Measurements from ENCODE around the gene CRYL1. TPM values are rescaled to one million over a fixed set of nuclear protein-coding genes. Genes with fewer than 3 reads are reported as not detected.

The CRYL1 gene
- total and polyA plus RNA-seq, 2 of the 8 experiments (the other 6 are each of a cell fraction or from before 2014, with no cell fraction given): 1.9 to 6.4 TPM

DNA sequence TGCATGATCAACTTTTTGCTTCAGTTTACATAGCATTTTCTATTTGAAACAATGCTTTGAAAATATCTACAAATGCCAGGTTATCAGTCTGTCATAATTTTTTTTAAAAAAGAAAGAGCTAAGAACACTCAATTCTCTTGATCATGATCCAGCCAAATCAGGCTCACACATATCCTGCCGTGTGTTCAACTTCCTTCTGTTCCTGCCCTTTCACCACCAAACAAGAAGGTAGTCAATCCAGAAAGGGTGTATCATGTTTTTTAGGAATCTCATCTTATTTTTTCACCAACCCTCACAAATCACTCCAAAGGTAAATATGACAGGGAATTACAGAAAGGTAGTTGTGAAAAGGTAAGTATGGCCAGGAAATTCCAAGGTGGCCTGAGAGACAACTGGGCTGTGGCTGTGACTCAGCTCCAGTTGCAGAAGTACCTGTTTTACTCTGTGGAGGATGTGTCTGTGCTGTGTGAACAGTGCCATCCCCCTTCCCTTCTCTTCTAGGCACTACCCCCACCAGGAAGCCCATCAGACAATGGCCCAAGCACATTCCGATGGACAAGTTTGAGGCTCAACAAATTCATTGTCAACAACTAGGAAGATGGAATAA lies 154.7 kb downstream of the CRYL1 start (continued):
- TF ChIP-seq CBX8 (IDR thresholded peaks at IDR 0.05; ENCODE audit: borderline replicate concordance, low read depth, low read length) (no peak), NANOG (IDR thresholded peaks at IDR 0.05; ENCODE audit: insufficient read depth, low read depth, low read length, poor library complexity, severe bottlenecking) (no peak), TBP (IDR thresholded peaks at IDR 0.05; ENCODE audit: low read depth, low read length) (no peak), RAD21 (IDR thresholded peaks at IDR 0.05 in 1 of 2, conservative IDR thresholded peaks at IDR 0.05 in 1 of 2; ENCODE audit: low read depth in 2 of 2, low read length in 2 of 2) (no peak), TAF7 (optimal IDR thresholded peaks at IDR 0.05; ENCODE audit: borderline replicate concordance, low read depth, low read length) (no peak), FOSL1 (IDR thresholded peaks at IDR 0.05; ENCODE audit: insufficient read depth, low read depth, low read length) (no peak)
